Activated T-helper 2 cell treated with anti-CD3 and anti-CD28 coated beads, Interferon-gamma antibody, Interleukin-2, Interleukin-4, amounts not matched to agents 10 μg/mL and 5 μg/mL and 100 μg/mL, durations not matched to agents 14 hours and 24 hours and 36 hours (primary cell): ENCODE data around the gene CCDC196. TPM values are rescaled to one million over a fixed set of nuclear protein-coding genes. Genes with fewer than 3 reads are reported as not detected.
"Not testable (repeated sequence)": the region's sequence is repeated elsewhere in the genome, so short reads cannot be mapped to it uniquely, and the experiment has no call there.

ENCODE experiments used
- DNase-seq: peaks from one replicate; pipeline ENCODE4 v3.0.0; 2021; ENCODE audit warnings: low spot score
- H3K27ac Mint-ChIP-seq: one replicate; pipeline ENCODE4 v1.8.0; 2021; ENCODE audit warnings: mixed read lengths
- H3K27me3 Mint-ChIP-seq: one replicate; pipeline ENCODE4 v1.8.0; 2021; ENCODE audit warnings: low read depth, mixed read lengths
- H3K36me3 Mint-ChIP-seq: one replicate; pipeline ENCODE4 v1.8.0; 2021; ENCODE audit warnings: low read depth, mixed read lengths
- H3K4me1 Mint-ChIP-seq: one replicate; pipeline ENCODE4 v1.8.0; 2021; ENCODE audit warnings: low read depth, mixed read lengths
- H3K4me3 Mint-ChIP-seq: one replicate; pipeline ENCODE4 v1.8.0; 2021; ENCODE audit warnings: low read depth, mild to moderate bottlenecking, moderate library complexity, mixed read lengths
- H3K9me3 Mint-ChIP-seq: one replicate; pipeline ENCODE4 v1.8.0; 2021; ENCODE audit warnings: mixed read lengths
- intact Hi-C: fragments of 100-400 bp; cut with micrococcal nuclease; formaldehyde crosslinking; loops from one replicate; pipeline ENCODE4 v1.15.1; 2023
- total RNA-seq: library from RNA; stranded (reverse); gene quantifications from 2 replicates; pipeline ENCODE4 v1.2.3, GENCODE V29; 2022

CCDC196 gene
- total RNA-seq, 1 donor from 2014 or later: not detected

- DNase-seq: no peak
- intact Hi-C loops: no loop called here
- H3K27ac Mint-ChIP-seq: no peak overlapping the region
- H3K36me3 Mint-ChIP-seq: no peaks in the 10 kb centered on the region
- H3K4me3 Mint-ChIP-seq: no peak overlapping the region
- H3K4me1 Mint-ChIP-seq: peaks cover 8% of the 10 kb centered on the region
- H3K27me3 Mint-ChIP-seq: no peaks in the 10 kb centered on the region
- H3K9me3 Mint-ChIP-seq: no peaks in the 10 kb centered on the region
These were observed 53.9 kb downstream of the CCDC196 start for GRCh38 chr14:66540038-66540437.

- peaks cover 6% of the 10 kb centered on the region for H3K4me1 Mint-ChIP-seq
- H3K9me3 Mint-ChIP-seq: no peaks in the 10 kb centered on the region
- H3K27me3 Mint-ChIP-seq: no peaks in the 10 kb centered on the region
- H3K4me3 Mint-ChIP-seq: no peak overlapping the region
- H3K36me3 Mint-ChIP-seq: no peaks in the 10 kb centered on the region
- no peak overlapping the region for H3K27ac Mint-ChIP-seq
- intact Hi-C loops: no loop called here
- no peak for DNase-seq
These were observed 55.5 kb downstream of the CCDC196 start for GRCh38 chr14:66541627-66542026.

GRCh38 chr14:66543996-66544395 lies 57.8 kb downstream of the CCDC196 start:
- peaks cover 5% of the 10 kb centered on the region for H3K9me3 Mint-ChIP-seq
- H3K4me3 Mint-ChIP-seq: no peak overlapping the region
- H3K36me3 Mint-ChIP-seq: no peaks in the 10 kb centered on the region
- DNase-seq: no peak
- H3K27ac Mint-ChIP-seq: no peak overlapping the region
- peaks cover 2% of the 10 kb centered on the region for H3K4me1 Mint-ChIP-seq
- no peaks in the 10 kb centered on the region for H3K27me3 Mint-ChIP-seq
- intact Hi-C loops: no loop called here

GRCh38 chr14:66545191-66545590 lies 59.0 kb downstream of the CCDC196 start:
- H3K4me3 Mint-ChIP-seq, H3K27ac Mint-ChIP-seq, intact Hi-C loops, H3K36me3 Mint-ChIP-seq, H3K27me3 Mint-ChIP-seq, DNase-seq, H3K9me3 Mint-ChIP-seq, H3K4me1 Mint-ChIP-seq: not testable (repeated sequence)

GRCh38 chr14:66545751-66546150 lies 59.6 kb downstream of the CCDC196 start:
- H3K4me3 Mint-ChIP-seq, H3K4me1 Mint-ChIP-seq, DNase-seq, intact Hi-C loops, H3K9me3 Mint-ChIP-seq, H3K36me3 Mint-ChIP-seq, H3K27ac Mint-ChIP-seq, H3K27me3 Mint-ChIP-seq: not testable (repeated sequence)

Other genes with a start within 250 kb of the CCDC196 start
- 33.9 and 34.6 TPM in 2 replicates for gene GPHN, start 21.8 kb downstream of the CCDC196 start, total RNA-seq